AG09309 (cell line): ENCODE measurements around the gene FOXO6.

Experiments
- DNase-seq: peaks from one replicate; pipeline ENCODE4 v3.0.0-alpha.2; 2010; ENCODE audit warnings: low read depth
- H3K4me3 ChIP-seq: 2 replicates; pipeline ENCODE4 v1.5.1; 2011; ENCODE audit warnings: mild to moderate bottlenecking, low read depth, low read length, moderate library complexity; ENCODE audit not compliant: control insufficient read depth
- TF ChIP-seq, protein P1 (sequence below): IDR thresholded peaks from 2 replicates; pipeline ENCODE4 v1.5.1; 2011; ENCODE audit warnings: mild to moderate bottlenecking, low read depth, low read length, inconsistent platforms; ENCODE audit not compliant: insufficient read depth, control insufficient read depth; ENCODE audit errors: missing control alignments

The FOXO6 gene

DNA sequence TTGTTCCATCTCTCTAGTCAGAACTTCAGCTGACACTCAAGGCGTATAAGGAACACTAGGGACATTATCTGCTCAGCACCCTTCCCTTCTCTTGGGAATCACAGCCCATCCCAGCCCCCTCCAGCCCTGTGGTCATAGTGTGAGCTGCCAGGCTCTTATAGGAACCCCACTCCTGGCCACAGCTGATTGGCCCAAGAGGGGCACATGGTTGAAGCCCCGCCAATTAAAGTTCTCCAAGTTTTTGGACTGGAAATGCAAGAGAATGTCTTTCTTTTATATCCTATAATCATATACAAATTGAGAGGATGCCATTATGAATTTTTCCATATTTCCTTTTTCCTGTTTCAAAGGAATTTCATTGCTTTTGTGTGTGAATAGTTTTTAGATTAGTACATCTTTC is 40.7 kb downstream of the FOXO6 start:
- no peak for DNase-seq
- H3K4me3 ChIP-seq: no peak overlapping the region
- TF ChIP-seq, protein P1, sequence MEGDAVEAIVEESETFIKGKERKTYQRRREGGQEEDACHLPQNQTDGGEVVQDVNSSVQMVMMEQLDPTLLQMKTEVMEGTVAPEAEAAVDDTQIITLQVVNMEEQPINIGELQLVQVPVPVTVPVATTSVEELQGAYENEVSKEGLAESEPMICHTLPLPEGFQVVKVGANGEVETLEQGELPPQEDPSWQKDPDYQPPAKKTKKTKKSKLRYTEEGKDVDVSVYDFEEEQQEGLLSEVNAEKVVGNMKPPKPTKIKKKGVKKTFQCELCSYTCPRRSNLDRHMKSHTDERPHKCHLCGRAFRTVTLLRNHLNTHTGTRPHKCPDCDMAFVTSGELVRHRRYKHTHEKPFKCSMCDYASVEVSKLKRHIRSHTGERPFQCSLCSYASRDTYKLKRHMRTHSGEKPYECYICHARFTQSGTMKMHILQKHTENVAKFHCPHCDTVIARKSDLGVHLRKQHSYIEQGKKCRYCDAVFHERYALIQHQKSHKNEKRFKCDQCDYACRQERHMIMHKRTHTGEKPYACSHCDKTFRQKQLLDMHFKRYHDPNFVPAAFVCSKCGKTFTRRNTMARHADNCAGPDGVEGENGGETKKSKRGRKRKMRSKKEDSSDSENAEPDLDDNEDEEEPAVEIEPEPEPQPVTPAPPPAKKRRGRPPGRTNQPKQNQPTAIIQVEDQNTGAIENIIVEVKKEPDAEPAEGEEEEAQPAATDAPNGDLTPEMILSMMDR: no peak

DNA sequence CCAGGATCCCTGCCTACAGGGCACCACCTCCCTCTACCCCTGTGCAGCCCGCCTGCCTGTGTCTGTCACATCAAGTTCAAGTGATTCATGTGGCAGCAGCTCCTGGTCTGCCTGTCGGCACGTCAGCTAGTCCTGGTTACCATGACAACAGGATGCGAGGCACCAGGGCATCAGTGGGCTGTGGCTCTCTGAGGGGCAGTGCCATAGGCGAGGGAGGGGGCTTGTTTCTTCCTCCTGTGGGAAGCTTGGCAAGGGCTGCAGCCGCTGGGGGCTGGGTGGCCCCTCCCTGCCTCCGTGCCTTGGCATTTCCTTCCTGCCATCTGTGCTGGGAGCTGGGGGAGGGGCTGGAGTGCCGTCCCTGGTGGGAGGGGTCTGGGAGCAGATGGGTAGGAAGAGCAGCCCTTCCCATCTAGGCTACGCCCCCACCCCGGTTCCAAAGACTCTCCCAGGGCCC is 43.1 kb downstream of the FOXO6 start:
- H3K4me3 ChIP-seq: no peak overlapping the region
- DNase-seq: no peak
- TF ChIP-seq, protein P1: no peak

DNA sequence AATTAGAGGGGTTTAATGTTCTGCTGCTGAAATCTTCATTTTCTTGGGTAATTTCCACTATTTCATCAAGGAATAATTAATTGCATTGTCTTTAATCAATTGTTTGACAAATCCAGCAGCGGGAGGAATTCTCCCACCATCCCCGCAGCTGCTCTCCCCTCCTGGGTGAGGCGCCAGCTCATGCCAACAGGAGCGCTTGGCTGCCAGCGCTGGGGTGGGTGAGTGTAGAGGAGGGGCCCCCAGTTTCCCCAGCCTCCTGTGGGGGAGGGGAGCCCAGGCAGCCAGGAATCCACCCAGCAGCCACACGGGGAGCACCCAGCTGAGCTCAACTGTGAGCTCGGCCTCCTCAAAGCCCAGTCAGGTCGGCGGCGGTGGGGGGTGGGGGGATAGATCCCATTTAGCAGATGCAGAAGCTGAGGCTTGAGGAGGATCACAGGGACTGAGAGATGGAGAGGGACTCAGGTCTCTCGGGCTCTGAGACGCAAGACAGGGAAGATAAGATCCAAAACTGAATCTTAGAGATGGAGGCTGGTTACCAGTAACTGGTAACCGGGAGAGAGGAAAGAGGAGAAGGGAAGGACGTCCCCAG is 46.5 kb downstream of the FOXO6 start:
- TF ChIP-seq, protein P1: no peak
- no peak overlapping the region for H3K4me3 ChIP-seq
- DNase-seq: no peak

DNA sequence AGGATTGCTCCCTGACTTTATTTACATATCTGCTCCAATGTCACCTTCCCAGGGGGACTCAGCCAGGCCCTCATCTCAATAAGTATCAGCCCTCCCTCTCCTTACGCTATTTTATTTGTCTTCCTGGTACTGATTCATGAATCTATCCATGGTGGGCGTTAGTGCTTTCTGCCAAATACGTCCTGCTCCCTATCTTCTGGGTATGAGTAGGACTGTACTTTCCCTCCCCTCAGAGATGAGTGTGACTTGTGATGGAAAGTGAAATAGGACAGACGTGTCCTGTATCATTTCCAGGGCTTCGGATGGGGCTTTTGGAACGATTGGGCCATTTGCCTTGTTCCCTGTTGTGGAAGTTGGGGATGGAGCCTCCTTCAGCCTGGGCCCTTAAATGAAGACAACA is 47.5 kb downstream of the FOXO6 start:
- no peak overlapping the region for H3K4me3 ChIP-seq
- TF ChIP-seq, protein P1: no peak
- DNase-seq: no peak

DNA sequence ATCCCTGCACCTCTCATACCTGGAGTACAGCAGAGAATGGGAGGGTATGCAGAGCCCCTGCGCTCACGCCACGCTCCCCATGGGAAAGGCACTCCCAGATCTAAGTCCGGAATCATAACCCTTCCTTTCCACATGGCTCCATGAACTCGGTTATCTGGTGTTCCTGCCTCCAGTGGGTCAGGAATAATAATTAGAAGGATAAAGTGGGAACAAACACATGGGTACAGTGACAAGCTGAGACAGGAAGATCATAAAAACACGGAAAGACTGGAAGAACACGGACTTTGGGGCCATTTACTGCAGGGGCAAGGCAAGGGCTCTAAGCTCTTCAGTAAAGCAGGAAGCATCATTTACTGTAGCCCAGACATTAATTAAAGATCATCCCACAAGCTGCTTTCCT is 48.6 kb downstream of the FOXO6 start:
- DNase-seq: no peak
- H3K4me3 ChIP-seq: no peak overlapping the region
- TF ChIP-seq, protein P1: no peak

DNA sequence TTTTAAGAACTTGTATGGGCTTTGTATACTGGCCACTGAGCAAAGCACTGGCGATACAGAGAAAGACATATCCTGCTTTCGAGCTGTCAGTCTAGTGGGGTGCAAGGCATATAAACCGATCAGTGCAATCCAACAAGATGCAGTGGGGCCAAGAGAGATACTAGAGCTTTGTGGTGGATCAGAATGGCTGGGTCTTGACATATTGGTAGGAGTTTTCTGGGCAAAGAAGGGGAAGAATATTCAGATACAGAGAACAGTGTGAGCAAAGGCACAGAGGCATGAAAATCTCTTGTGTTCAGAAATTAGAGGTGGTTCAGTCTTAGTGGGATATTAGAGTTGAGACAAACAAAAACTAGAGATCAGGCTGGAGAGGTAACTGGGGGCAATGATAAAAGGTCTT is 49.2 kb downstream of the FOXO6 start:
- DNase-seq: no peak
- H3K4me3 ChIP-seq: no peak overlapping the region
- TF ChIP-seq, protein P1: no peak

DNA sequence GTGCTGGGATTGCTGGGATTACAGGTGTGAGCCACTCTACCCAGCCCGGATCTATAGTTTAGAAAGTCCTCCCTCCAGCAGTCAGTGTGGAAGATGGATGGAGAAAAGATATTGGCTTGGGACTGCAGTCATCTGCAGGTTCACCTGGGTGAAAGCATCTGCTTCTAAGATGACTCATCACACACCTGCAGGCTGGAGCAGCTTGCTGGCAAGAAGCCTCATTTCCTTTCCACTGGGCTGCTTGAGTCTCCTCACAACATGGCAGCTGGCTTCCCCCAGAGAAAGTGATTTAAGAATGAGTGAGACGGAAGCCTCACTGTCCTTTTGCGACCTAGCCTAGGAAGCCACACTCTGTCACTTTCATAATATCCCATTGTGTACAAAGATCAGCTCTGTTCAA is 50.0 kb downstream of the FOXO6 start:
- TF ChIP-seq, protein P1: no peak
- DNase-seq: no peak
- no peak overlapping the region for H3K4me3 ChIP-seq
